GM19324 (cell line): ENCODE measurements around the gene CBX2.
"Not testable (repeated sequence)": the region's sequence is repeated elsewhere in the genome, so short reads cannot be mapped to it uniquely, and the experiment has no call there.

Experiments used
- ATAC-seq: cut with Tn5 transposase; IDR thresholded peaks from one replicate; pipeline ENCODE4 v1.9.1; 2021; ENCODE audit warnings: mild to moderate bottlenecking, moderate library complexity; ENCODE audit not compliant: unreplicated experiment, low FRiP score

The CBX2 gene

DNA sequence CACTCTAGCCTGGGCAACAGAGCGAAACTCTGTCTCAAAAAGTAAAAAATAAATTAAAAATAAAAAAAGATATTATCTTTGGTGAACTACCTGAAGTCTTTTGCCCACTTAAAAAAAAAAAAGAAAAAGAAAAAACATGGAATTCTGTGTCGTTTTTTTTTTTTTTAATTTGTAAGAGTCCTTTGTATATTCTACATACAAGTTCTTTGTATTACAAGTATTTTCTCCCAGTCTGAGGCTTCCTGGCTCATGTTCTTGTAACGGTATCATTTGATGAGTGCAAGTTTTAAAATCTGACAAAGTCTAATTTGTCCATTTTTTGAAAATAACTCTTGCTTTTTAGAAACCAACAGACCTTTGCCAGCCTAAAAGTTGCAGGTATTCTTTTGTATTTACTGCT, 12.2 kb upstream of the CBX2 start:
- no peak for ATAC-seq

DNA sequence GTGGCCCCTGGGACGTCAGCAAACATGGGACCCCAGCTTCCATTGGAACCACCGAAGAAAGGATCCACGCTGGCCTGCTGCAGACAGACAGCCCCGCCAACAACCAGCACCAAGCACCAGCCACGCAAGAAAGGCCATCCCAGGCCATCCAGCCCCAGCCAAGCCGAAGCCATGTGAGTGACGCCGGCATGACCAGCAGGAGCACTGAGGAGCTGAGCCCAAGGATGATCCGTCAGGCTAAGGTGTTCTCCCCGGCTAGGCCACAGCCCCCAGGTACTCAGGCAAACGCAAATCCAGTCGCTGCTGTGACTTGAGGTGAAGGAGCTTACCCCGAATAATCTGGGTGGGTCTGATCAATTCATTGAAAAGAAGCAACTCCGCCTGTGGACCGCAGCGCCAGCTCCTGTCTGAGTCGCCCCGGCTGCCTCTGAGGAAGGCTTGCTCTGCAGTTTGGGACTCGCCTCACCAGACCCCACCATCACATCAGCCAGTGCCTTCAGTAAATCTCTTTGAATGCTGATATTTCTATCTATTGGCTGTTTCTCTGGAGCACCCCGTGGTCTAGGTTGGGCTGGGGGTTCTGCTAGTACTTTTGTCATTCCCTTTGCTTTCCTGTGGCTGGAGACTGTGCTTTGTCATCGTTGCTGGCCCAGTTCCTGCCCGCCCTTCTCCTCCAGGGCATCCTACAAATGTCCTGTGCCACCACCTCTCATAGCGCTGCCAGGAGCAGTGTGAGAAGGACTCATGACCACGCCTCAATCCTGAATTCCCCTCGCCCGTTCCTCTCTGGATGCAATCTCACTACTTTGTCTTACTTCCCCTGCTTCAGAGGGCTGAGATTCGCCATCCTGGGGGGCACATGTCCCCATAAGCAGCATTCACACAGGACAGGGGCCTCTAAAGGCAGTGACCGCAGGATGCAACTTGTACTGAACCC, 8.1 kb upstream of the CBX2 start:
- ATAC-seq: no peak

DNA sequence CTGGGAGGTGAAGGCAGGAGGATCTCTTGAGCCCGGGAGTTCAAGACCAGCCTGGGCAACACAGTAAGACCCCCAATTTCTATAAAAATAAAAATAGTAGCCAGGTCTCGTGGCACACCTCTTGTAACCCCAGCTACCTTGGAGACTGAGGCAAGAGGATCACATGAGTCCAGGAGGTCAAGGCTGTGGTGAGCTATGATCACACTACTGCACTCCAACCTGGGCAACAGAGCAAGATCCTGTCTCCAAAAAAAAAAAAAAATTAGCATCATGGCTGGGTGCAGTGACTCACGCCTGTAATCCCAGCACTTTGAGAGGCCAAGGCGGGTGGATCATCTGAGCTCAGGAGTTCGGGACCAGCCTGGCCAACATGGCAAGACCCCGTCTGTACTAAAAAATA, 6.7 kb upstream of the CBX2 start:
- no peak for ATAC-seq

DNA sequence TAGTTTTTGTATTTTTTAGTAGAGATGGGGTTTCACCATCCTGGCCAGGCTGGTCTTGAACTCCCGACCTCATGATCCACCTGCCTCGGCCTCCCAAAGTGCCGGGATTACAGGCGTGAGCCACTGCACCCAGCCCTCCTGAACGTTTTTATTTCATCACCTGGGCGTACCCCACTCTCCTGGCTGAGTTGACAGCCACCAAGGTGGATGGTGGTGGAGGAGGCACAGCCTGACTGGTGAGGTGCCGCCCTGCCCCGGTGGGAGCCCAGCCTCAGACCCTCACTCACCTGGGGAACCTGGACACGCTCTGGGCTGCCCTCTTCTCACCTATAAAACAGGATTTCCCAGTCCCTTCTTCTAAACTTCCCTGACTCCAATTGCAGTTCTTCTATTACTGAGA, 5.2 kb upstream of the CBX2 start:
- ATAC-seq: not testable (repeated sequence)

DNA sequence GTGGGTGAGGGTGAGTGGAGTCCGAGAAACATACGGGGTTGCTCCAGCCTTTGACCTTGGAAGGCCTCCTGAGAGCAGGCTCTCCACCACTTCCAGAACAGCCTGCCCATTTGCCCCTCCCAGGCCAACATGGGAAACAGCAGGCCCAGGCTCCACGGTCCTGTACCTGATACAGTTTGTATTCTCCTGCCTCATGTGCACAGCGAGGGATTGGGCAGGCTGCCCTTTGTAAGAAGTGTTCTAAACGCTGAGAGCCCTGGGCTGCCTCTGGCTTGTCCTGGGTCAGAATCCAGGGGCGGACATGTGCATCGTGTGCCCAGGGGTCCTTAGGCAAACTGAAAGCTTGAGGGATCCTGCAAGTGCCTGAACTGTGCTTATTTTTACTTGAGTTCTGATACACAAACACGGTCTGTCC, 3.4 kb upstream of the CBX2 start:
- no peak for ATAC-seq

DNA sequence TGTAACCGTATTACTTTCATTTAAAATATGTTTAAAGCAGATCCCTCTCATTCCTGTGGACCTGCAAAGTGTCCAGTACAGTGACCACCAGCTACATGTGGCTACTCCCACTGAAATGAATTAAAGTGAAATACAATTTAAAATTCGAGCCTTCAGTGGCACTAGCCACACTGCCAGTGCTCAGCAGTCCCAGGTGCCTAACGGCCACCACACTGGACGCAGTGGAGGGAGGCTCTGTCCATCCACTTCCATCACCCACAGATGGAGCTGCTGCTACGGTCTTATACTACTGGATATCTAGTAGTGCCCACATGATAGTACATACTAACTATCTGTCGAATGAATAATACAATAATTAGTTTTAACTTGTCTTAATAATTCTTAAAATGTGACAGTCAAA, 2.3 kb upstream of the CBX2 start:
- no peak for ATAC-seq

DNA sequence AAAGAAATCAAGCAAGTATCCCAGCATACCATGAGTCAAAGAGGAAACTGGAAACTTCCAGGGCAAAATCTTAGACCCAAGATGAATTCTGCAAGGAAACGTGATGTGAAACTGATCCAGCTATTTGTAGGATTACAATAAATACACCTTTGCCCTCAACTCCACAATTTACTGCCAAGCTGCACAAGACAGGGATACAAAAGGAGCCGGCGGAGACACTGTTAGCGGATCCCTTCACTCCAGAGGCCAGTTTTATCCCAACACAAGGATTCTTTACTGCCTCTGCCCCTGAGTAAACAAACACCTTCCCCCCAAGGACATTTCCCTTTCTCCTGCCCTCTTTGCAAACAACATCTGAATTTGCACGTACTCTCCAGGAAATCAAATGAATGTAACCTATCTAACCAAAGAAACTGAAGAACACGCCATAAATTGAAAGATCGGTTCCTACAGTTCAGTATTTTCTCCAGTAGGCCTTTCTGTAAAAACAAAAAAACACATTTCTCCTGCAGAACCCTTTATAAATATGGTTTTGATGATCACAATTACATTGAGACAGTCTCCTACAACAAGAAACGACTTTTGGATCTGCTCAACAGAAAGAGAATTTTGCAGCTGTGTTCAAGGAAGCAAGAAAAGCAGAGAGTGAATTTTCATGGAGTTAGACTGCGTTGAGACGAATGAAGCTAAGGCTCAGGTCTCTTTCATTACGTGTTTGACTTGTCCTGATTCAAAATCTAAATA, 1.4 kb upstream of the CBX2 start:
- ATAC-seq: no peak

DNA sequence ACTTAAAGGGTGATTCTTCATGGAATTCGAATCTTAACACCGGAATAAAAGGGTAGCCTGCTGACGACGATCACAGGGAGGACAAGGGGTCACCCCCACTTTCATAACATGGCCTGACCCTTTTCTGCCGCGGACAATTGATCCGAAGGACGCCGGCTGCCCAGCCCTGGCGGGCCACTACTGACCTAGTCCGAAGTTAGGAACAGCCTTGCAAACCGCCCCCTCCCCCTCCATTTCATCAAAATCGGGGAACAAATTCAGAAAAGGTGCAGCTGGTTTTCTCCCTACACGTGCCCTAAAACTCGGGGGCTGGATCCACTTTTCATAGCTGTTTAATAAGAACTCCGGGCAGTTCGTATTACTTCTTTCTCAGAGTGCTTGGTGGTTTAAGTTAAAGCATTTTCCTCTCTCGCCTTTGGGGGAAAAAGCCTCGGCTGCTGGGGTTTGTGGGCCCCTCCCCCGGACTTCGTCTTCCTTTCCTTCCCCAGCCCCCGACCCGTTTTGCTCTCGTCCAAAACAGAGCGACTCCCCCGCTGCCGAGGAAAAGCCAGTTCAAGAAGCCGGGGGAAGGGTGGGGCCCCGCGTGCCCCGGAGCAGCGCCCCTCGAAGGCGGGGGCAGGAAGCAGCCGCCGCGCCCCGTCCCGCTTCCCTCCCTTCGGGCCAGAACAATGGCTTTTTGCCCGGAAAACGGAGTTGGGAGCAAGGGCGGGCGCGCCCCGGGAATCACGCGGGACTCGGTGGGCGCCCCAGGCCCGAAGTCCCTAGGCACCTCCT, 641 bp upstream of the CBX2 start:
- ATAC-seq: no peak

DNA sequence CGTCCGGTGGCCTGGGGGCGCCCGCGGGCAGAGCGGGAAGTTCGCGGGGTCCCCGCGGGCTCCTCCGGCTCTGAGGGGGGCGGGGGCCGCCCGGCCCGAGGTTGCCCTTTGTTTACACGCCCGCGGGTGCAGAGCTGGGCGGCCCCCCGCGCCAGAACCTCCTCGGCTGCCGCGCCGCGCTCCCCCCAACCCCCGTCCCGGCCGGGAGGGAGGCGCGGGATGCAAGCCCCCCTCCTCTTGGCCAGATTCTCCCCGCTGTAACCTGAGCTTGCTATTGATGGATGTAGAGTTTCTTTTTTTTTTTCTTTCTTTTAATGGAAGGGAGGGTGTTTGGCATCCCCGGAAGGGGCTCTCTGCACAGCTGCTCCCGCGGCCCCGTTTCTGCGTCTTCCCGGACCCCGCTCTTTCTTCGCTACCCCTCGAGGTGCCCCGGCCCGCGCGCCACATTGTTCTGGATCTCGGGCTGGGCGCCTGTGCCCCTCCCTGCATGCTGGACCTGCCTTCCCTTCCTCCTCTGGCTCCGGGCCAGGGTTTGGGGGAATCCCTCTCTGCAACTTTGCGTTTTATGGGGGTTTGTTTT, 646 bp downstream of the CBX2 start:
- no peak for ATAC-seq

DNA sequence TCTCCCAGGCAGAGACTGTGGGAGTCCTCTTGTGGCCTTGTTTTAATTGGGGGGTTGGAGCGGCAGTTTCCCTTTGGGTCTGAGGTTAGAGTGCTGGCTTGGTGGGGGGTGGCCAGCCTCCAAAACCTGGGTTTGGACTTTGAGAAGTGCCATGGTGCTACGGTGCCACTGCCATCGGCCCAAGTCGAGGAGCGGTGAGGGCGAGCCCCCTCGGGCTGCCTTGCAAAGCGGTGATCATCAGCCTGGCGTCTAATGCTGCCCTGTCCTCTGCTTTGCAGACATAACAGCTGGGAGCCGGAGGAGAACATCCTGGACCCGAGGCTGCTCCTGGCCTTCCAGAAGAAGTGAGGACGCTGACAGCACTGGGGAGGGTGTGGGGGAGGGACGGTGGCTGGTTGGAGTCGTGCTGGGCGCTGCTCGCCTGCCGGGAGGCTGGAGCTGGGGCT, 1.2 kb downstream of the CBX2 start:
- ATAC-seq: no peak

DNA sequence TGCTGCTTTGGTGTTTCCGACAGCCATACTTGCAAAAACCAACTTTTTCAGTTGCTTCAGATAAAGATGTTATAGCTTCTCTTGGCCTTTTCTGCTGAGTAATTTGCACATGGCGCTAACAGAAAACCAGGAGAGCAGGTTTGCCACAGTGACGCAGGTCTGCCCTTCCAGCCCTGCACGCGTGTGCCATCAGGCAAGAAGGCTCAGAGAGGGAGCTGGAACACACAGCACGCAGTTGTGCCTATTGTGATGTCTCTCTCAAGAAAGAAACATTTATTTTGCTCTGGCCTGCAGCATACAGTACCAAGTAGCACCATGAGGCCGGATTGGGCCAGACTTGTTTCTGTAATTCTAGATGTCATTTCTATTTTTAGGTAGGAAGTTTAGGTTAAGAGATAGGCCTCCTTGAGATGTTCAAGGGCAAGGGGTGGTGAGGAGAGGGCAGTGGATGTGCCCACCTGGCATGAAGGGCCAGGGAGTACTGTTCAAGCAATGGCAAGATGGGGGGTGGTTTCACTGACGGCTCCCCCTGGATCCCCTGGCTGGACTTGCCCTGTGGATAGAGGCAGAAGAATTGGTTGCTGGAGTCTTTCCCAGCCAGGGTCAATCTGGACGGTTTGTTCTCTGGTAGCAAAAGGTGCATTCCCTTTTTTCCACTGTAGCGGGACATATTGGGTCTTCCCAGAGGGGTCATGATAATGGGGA, 1.9 kb downstream of the CBX2 start:
- no peak for ATAC-seq

DNA sequence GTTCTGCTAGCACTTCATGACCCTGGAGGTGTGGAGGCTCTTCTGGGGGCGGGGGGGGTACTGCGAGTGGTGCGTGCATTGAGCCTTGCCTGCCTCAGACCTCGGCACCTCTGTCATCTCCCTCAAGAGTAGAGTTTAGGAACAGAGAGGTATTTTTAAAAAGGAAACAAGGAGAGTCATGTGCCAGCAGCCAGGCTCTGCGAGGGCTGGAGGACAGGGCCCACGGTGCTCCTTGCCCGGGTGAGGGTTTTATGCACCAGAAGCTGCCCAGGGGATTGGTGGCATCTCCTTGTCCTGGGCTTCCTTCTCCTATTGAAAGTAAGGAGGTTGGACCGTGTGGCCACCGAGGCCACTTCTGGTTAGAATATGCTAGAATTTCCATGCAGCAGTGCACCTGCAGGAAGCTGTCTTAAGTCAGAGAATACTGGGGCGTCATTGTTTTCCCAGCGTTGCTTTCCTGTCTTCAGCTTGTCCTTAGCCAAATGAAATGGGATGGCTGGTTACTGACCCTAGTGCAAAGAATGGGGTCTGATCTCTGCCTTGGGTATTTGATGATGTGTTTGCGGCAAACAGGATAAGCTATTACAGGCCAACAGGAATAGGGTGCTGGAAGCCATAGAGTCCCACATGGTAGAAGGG, 3.2 kb downstream of the CBX2 start:
- ATAC-seq: no peak

DNA sequence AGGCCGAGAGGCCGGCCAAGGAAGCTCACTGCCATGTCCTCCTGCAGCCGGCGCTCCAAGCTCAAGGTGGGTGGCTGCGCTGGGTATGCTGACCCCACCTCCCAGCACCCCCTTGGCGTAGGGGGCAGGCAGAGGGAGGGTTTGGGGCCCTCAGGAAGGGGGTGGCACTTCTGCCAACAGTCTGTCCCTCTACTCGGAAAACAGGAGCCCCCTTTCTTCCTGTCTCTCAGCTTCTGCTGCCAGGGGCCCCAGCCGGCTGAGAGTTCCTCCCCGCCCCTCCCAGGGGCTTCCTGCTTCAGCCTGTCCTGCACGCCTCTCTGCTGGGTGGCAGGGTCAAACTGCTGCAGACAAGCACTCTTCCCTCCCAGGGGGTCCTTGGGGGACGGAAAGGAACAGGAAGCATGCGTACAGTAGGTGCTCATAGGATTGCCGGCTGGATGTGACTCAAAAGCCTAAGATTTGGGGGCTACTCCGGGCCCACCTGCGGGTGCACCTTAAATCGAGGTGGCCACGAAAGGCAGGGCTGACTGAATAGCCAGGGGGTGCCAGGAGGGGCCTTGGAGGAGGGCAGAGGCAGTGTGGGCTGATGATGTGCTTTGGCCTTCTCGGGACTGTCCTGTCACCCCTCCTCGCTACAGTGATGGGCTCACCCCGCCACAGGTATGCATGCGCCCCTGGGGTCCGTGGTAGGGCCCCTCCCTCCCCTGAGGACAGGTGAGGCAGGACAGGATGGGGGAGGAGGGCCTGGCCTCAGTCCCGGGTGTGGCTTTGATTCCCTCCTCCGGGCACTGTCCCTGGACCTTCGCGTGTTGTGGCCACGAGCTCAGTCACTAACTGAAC, 4.0 kb downstream of the CBX2 start:
- no peak for ATAC-seq

DNA sequence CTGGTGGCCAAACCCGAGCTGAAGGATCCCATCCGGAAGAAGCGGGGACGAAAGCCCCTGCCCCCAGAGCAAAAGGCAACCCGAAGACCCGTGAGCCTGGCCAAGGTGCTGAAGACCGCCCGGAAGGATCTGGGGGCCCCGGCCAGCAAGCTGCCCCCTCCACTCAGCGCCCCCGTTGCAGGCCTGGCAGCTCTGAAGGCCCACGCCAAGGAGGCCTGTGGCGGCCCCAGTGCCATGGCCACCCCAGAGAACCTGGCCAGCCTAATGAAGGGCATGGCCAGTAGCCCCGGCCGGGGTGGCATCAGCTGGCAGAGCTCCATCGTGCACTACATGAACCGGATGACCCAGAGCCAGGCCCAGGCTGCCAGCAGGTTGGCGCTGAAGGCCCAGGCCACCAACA, 5.9 kb downstream of the CBX2 start:
- ATAC-seq: no peak

DNA sequence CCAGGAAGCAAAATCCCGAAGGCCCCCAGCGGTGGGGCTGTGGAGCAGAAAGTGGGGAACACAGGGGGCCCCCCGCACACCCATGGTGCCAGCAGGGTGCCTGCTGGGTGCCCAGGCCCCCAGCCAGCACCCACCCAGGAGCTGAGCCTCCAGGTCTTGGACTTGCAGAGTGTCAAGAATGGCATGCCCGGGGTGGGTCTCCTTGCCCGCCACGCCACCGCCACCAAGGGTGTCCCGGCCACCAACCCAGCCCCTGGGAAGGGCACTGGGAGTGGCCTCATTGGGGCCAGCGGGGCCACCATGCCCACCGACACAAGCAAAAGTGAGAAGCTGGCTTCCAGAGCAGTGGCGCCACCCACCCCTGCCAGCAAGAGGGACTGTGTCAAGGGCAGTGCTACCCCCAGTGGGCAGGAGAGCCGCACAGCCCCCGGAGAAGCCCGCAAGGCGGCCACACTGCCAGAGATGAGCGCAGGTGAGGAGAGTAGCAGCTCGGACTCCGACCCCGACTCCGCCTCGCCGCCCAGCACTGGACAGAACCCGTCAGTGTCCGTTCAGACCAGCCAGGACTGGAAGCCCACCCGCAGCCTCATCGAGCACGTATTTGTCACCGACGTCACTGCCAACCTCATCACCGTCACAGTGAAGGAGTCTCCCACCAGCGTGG, 6.5 kb downstream of the CBX2 start:
- ATAC-seq: no peak

DNA sequence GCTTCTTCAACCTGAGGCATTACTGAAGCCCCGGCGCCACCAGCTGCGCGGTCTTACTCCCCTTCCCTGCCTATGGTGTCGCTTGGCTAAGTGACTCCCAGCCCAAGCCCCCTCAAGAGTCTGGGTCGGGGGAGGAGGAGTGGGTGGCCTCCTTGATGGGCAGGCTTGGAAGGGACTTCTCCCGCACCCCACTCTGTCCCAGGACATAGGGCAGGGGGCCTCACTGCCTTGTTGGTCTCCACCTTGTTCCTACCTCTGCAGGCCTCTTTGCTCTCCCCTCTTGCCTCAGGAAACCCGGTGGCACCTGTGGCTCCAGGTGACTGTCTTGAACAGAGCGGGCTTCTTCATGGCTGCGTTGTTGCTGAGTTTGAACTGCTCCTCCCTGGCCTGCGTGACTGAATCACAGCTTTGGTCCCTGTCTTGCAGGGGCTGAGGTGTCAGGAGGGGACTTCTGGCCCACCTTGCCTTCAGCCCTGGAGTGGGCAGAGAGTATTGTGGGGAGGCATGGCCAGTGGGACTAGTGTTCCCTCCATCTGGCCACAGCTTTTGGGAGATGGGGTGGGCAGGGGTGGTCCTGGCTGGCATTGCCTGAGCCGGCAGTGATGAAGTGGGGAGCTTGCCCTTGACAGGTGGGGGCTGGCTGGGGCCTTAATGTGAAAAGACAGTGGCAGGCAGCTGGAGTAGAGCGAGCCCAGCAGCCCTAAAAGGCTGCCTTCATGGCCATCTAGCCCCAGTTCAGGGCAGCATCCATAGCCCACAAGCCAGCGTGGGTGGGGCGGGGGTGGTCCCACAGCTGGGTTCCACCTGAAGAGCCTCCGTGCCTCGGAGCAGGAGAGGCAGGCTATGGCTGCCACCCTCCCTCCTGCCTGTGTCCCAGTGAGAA, 7.3 kb downstream of the CBX2 start:
- ATAC-seq: no peak
